LNCAP (cell line): ENCODE measurements around the gene CACNB3.

ENCODE experiments used
- CTCF ChIP-seq: fragments of 450-650 bp; IDR thresholded peaks from 2 replicates; pipeline ENCODE4 v1.5.1; 2017; ENCODE audit warnings: mild to moderate bottlenecking

The CACNB3 gene

GRCh38 chr12:48775991-48776649 lies 42.2 kb upstream of the CACNB3 start:
- TF ChIP-seq CTCF: no peak

GRCh38 chr12:48776956-48777355 lies 41.3 kb upstream of the CACNB3 start:
- TF ChIP-seq CTCF: no peak

- no peak for TF ChIP-seq CTCF
Measured at GRCh38 chr12:48777501-48778400, 40.5 kb upstream of the CACNB3 start.

GRCh38 chr12:48779869-48780268 lies 38.4 kb upstream of the CACNB3 start:
- TF ChIP-seq CTCF: no peak

- TF ChIP-seq CTCF: no peak
Measured at GRCh38 chr12:48780381-48781025, 37.8 kb upstream of the CACNB3 start.

GRCh38 chr12:48781750-48782456 lies 36.4 kb upstream of the CACNB3 start:
- TF ChIP-seq CTCF: no peak
